ENCODE measurements around the gene SLC1A4.

DNA sequence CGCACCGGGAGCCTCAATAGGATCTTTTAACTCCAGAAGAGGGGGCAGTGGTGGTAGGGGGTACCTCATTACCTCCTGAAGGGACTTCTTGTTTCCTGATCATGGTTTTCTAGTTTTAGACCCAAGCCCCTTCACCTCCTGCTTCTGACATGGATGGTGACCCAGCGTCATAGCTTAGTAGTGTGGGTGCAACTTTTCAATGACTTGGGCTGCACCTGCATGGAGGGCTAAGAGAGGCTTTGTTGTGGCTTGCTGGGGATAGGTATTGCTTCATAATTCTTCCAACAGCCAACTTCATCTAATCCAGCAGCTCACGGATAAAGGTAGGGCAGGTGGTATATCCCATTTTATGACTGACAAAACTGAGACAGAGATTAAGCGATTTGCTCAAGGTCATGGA lies 3.0 kb downstream of the SLC1A4 start:
- TF ChIP-seq, protein P1, sequence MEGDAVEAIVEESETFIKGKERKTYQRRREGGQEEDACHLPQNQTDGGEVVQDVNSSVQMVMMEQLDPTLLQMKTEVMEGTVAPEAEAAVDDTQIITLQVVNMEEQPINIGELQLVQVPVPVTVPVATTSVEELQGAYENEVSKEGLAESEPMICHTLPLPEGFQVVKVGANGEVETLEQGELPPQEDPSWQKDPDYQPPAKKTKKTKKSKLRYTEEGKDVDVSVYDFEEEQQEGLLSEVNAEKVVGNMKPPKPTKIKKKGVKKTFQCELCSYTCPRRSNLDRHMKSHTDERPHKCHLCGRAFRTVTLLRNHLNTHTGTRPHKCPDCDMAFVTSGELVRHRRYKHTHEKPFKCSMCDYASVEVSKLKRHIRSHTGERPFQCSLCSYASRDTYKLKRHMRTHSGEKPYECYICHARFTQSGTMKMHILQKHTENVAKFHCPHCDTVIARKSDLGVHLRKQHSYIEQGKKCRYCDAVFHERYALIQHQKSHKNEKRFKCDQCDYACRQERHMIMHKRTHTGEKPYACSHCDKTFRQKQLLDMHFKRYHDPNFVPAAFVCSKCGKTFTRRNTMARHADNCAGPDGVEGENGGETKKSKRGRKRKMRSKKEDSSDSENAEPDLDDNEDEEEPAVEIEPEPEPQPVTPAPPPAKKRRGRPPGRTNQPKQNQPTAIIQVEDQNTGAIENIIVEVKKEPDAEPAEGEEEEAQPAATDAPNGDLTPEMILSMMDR (IDR thresholded peaks at IDR 0.05), result no peak
- TF ChIP-seq POLR2A (IDR thresholded peaks at IDR 0.05), result no peak
- TF ChIP-seq POLR2AphosphoS5 (IDR thresholded peaks at IDR 0.05), result no peak
- TF ChIP-seq EP300 (IDR thresholded peaks at IDR 0.05), result no peak

Measured in sigmoid colon (tissue), 4 donors.